Brain microvascular endothelial cell (primary cell): Measurements from ENCODE around the gene PGAM1.
"Not testable (repeated sequence)": the region's sequence is repeated elsewhere in the genome, so short reads cannot be mapped to it uniquely, and the experiment has no call there.

Source experiments
- DNase-seq: peaks from one replicate; pipeline ENCODE4 v3.0.0-alpha.2; 2020
- H3K27ac ChIP-seq: fragments of 250-450 bp; sonication (Bioruptor Pico); 2 replicates; pipeline ENCODE4 v1.5.1; 2020; ENCODE audit warnings: mild to moderate bottlenecking, moderate library complexity
- H3K27me3 ChIP-seq: fragments of 250-450 bp; sonication (Bioruptor Pico); replicated peaks from 2 replicates; pipeline ENCODE4 v1.5.1; 2020; ENCODE audit warnings: mild to moderate bottlenecking
- H3K36me3 ChIP-seq: fragments of 250-450 bp; sonication (Bioruptor Pico); replicated peaks from 2 replicates; pipeline ENCODE4 v1.5.1; 2020; ENCODE audit warnings: mild to moderate bottlenecking
- H3K4me3 ChIP-seq: 2 replicates; pipeline ENCODE4 v1.5.1; 2011; ENCODE audit warnings: low read depth, mild to moderate bottlenecking, control low read depth, low read length, moderate library complexity
- CTCF ChIP-seq: IDR thresholded peaks from 2 replicates; pipeline ENCODE4 v1.5.1; 2011; ENCODE audit warnings: low read depth, mild to moderate bottlenecking, moderate library complexity, low read length, control low read depth, inconsistent platforms; ENCODE audit errors: missing control alignments
- in situ Hi-C: cut with HindIII; loops from 2 replicates; pipeline ENCODE4 v1.10.0; 2017; ENCODE audit warnings: low sequenced_read_pairs, low pct_ligation_motif_present

Gene PGAM1

DNA sequence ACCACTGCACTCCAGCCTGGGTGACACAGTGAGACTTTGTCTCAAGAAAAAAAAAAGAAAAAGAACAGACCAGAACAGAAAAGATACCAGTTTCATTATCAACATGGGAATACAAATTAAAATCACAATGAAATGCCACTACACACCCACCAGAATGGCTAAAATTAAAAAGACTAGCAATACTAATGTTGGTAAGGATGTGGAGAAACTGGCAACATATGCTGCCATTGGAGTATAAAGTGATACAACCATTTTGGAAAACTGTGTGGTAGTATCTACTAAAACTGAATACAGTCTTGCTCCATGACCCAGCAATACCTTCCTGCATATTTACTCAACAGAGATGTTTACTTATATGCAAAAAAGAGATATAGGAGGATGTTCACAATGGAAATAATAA, 21.9 kb upstream of the PGAM1 start:
- TF ChIP-seq CTCF: no peak
- H3K4me3 ChIP-seq: no peak overlapping the region
- no peaks in the 10 kb centered on the region for H3K27me3 ChIP-seq
- in situ Hi-C loops: no loop called here
- H3K27ac ChIP-seq: no peak overlapping the region
- DNase-seq: no peak
- H3K36me3 ChIP-seq: peaks cover 2% of the 10 kb centered on the region

DNA sequence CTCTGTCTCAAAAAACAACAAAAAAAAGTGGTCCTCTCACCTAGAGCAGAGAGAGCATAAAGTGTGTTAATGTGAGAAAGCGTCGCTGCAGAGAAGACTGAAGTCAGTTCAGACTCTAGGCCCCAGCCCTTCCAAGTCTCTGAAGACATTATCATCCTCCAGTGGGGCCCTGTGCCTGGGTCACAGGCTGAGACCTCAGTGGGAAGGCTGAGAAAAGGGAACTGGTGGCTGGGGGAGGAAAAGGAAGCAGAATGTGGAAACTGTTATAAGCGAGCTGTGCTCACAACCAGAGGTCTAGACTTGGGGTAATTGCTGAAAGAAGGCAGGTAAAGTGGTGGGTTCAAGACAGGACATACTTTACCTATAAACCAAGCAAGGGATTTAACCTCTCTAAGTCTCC, 19.9 kb upstream of the PGAM1 start:
- in situ Hi-C loops: no loop called here

DNA sequence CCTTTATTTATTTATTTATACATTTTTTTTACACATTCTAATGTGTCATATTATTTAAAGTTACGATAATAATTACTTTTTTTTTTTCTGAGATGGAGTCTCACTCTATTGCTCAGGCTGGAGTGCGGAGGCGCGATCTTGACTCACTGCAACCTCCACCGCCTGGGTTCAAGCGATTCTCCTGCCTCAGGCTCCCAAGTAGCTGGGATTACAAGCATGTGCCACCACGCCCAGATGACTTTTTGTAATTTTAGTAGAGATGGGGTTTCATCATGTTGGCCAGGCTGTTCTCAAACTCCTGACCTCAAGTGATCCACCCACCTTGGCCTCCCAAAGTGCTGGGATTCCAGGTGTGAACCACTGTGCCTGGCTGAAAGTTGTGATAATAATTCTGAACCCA, 19.5 kb upstream of the PGAM1 start:
- in situ Hi-C loops, H3K27me3 ChIP-seq, DNase-seq, H3K27ac ChIP-seq, H3K4me3 ChIP-seq, H3K36me3 ChIP-seq: not testable (repeated sequence)

More for the DNA sequence above, 19.9 kb upstream of the PGAM1 start:
- Histone ChIP-seq H3K4me3 (no peak overlapping the region), H3K36me3 (no peaks in the 10 kb centered on the region), H3K27ac (no peak overlapping the region), H3K27me3 (no peaks in the 10 kb centered on the region)
- no peak for TF ChIP-seq CTCF
- no peak for DNase-seq

- peak; percentile 68 for DNase-seq
- H3K4me3 ChIP-seq: peak overlapping the region; percentile 15
- peak; percentile 69 for TF ChIP-seq CTCF
- in situ Hi-C loops: no loop called here
- no peaks in the 10 kb centered on the region for H3K36me3 ChIP-seq
- H3K27ac ChIP-seq: no peak overlapping the region
- no peaks in the 10 kb centered on the region for H3K27me3 ChIP-seq
These were observed 18.6 kb upstream of the PGAM1 start for GRCh38 chr10:97407211-97407951.

- Histone ChIP-seq H3K27ac (no peak overlapping the region), H3K27me3 (no peaks in the 10 kb centered on the region), H3K4me3 (no peak overlapping the region), H3K36me3 (no peaks in the 10 kb centered on the region)
- no peak for DNase-seq
- in situ Hi-C loops: no loop called here
- no peak for TF ChIP-seq CTCF
These were observed 18.1 kb upstream of the PGAM1 start for GRCh38 chr10:97407952-97408248.

- in situ Hi-C loops: no loop called here
- no peak overlapping the region for H3K27ac ChIP-seq
These were observed 17.4 kb upstream of the PGAM1 start for GRCh38 chr10:97408496-97408992.

More at GRCh38 chr10:97408496-97408992, 17.4 kb upstream of the PGAM1 start:
- Histone ChIP-seq H3K36me3 (no peaks in the 10 kb centered on the region), H3K4me3 (no peak overlapping the region), H3K27me3 (no peaks in the 10 kb centered on the region)
- DNase-seq: no peak
- no peak for TF ChIP-seq CTCF
